ENCODE results near the gene DNAJB1.
"Not testable (repeated sequence)": the region's sequence is repeated elsewhere in the genome, so short reads cannot be mapped to it uniquely, and the experiment has no call there.

DNAJB1 gene

DNA sequence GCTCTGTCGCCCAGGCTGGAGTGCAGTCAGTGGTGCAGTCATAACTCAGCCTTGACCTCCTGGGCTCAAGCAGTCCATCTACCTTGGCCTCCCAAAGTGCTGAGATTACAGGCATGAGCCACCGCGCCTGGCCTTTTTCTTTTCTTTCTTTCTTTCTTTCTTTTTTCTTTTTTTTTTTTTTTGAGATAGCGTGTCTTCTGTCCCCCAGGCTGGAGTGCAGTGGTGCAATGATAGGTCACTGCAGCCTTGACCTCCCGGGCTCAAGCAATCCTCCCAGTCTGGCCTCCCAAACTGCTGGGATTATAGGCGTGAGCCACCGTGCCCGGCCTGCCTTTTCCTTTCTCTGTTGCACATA lies 33.8 kb upstream of the DNAJB1 start:
- DNase-seq: not testable (repeated sequence)

DNA sequence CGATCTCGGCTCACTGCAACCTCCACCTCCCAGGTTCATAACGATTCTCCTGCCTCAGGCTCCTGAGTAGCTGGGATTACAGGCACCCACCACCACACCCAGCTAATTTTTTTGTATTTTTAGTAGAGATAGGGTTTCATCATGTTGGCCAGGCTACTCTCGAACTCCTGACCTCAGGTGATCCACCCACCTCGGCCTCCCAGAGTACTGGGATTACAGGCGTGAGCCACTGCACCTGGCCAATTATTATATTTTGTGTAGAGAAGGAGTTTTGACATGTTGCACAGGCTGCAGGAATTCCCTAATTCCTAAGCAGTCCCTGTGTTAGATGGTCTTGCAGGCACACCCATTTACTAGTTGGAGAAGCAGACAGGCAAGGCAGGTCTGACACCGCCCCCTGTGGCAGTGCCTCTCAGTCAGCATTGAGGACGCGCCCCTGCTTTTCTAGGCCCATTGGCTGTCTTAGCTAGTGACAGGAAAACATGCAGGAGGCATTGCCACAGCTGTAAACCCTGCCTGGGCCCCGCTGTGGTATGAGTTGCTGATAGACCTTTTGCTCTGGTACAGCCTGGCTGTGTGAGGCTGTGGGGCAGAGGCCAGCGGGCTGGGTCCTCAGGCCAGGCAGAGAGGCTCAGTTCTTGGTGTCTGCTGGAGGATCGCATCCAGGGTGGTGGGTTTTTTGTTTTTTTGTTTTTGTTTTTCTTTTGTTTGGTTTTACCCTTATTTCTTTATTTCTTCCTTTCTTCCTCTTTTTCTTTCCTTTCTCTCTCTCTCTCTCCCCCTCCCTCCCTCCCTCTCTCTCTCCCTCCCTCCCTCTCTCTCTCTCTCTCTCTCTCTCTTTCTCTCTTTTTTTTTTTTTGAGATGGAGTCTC lies 33.2 kb upstream of the DNAJB1 start:
- DNase-seq: peak; percentile 23

DNA sequence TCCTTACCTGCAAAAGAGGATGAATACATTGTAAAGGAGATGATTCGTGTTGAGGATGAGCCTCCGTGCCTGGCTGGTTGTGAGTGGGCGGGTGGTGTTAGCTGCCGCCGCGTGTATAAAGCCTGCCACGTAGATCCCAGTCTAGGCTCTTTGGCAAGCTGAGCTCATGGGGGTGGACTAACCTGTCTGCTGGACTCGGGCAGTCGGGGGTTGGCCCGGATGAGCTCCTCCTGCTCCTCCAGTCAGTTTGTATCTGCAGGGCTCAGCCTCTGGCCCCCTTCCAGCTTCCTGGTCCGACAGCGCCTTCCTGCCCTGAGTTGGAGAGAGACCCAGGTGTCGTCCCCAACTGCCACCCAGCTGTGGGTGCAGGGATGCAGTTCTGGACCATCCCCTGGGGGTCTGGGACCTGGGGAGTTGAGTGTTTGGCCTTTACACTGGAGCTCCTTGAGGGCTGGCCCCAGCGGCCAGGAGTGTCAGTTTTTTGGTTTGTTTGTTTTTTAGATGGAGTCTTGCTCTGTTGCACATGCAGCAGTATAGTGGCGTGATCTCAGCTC lies 32.1 kb upstream of the DNAJB1 start:
- DNase-seq: no peak

DNA sequence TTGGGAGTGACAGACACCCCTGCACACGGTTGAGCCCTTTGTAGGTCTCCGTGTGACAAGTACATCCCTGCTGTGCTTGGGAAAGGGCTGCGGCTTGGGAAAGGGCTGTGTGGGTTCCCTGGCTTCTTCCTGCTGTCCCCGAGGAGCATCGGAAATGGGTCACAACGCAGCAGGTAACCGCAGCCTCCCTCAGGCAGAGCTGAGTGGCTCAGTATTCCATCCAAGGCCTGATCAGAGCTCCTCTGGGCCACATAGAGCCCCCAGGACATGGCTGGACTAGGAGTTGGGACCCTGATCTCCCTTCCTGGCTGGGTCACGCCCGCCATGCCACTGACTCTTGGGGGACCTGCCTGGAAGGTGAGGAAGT lies 27.5 kb upstream of the DNAJB1 start:
- no peak for DNase-seq

DNA sequence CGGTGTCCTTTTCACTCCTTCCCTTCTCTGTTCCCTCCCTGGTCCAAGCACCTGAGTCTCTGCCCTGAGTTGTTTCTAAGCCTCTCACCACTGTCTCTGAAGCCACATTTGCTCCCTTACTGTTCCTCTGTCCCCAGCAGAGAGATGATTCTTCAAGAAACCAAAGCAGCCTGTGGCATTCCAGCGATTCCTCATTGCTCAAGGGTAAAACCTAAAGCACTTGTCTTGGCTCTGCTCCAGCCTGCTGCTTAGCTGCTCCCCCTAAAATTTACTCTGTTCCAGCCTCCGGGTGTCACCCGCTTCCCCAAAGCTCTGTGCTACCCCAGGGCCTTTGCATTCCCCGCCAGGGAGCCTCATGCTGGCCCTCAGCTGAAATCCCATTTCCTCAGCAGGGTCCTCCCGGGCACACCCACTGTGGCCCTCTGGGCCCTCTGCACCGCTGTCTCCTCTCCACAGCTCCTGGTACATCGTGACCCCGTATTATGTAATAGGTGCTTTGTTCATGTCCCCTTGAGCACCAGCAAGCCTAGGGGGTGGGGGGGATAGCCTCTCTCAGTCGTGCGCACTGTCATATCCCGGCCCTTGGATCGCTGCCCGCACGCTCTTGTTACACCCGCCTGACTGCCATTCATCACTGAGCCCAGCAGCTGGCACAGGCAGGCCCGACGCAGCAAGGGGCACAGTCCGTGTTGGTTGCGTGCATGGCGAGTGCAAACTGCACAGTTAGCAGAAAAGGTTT lies 26.9 kb upstream of the DNAJB1 start:
- peak; percentile 86 for DNase-seq

DNA sequence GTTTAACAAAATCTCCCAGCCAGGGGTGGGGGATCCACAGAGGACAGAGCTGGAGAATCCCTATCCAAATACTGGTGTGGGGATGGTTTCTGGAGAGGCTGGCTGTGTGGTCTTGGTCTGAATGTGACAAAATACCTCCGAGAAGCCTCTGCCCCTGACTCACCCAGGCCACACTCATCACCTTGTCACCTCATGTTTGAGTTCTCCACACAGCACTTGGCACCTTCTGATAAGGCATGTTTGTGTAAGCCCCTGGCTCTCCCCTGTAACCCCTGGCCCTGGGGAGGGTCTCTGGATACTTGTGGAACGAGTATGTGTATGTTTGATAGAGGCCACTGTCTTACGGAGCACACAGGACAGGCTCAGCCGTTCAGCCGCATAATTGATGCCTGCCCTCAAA lies 25.9 kb upstream of the DNAJB1 start:
- DNase-seq: no peak

DNA sequence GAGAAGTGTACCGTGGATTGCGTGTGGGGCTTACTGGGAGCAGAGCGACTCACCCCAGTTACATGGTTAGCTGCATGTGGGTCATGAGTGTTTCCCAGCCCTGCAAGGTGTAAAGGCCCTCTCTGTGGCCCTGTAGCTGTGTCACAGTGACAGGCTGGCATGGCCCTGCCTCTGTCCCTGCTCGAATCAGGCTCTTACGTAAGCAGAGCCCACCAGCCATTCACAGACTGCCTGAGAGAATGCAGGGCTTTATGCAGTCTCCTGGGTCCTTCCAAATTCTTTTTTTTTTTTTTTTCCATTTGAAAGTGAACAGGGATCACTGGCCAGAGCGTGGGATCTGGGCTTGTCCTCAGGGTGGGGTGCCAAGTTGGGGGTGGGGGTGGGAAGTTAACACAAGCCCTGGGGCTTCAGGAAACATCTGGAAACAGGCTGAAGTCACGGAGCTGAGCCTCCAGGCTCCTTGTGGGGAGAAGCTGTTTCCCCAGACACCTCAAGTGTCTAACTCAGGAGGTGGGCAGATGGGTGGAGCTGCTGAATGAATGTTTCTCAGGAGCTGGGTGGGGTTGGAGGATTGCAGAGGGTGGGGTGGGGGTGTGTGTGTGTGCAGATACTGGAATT lies 24.6 kb upstream of the DNAJB1 start:
- no peak for DNase-seq

DNA sequence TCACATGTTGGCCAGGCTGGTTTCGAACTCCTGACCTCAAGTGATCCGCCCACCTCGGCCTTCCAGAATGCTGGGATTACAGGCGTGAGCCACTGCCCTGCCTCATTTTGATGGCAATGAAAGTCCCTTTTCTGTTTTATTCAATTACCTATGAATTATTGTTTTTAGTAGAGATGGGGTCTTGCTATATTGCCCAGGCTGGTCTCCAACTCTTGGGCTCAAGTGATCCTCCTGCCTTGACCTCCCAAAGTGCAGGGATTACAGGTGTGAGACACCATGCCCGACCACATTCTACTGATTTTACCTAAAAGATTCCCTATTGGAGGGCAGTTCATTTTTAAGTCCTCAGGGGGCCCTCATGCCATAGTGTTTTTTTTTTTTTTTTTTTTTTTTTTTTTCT lies 23.8 kb upstream of the DNAJB1 start:
- DNase-seq: not testable (repeated sequence)

DNA sequence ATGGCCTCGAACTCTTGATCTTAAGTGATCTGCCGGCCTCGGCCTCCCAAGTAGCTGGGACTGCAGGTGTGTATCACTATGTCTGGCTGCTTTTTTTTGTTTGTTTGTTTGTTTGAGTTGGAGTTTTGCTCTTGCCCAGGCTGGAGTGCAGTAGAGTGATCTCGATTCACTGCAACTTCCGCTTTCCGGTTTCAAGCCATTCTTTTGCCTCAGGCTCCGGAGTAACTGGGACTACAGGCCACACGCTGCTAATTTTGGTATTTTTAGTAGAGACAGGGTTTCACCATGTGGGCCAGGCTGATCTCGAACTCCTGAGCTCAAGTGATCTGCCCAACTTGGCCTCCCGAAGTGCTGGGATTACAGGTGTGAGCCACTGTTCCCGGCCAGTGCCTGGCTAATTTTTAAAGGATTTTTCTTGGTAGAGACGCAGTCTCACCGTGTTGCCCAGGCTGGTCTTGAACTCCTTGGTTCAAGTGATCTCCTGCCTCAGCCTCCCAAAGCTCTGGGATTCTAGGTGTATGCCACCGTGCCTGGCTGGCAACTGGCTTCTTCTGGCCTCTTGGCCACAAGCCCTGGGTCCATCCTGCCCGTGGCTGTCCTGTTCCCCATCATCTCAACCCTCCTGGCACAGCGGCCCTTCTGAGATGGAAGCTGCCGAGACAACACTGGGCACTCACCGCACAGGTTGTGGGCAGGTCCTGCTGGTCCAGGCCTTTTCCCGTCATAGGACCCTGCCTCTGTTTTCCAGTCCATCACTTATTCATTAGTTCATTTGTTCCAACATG lies 22.7 kb upstream of the DNAJB1 start:
- DNase-seq: no peak

DNA sequence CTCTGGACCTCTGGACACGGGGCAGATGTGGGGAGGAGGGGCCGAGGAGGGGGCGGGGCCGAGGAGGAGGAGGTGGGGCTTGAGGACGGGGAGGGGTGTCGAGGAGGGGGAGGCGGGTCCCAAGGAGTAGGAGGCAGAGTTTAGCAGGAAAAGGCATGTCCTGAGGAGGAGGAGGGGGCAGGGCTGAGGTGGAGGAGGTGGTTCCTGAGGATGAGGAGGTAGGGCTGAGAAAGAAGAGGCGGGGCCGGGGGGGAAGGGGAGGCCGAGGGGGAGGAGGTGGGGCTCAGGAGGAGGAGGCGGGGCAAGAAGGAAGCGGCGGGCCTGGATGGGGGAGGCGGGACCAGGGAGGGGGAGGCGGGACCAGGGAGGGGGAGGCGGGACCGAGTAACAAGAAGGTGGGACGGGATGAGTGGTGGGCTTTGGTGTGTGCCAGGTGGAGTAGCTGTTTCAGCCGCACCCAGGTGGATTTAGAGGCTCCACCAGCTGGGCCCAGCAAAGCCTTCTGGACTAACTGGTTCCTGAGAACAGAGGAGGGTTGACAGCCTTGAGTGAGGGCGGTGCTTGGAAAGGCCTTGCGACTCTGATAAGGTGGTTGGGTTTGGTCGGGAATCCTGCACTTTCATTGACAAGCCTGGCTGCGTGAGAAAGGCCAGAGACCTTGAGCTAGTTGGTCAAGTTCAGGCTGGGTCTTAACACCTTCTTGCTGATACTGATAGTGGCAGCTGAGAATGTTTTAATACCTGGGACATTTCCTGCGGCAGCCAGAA lies 18.9 kb upstream of the DNAJB1 start:
- no peak for DNase-seq

DNA sequence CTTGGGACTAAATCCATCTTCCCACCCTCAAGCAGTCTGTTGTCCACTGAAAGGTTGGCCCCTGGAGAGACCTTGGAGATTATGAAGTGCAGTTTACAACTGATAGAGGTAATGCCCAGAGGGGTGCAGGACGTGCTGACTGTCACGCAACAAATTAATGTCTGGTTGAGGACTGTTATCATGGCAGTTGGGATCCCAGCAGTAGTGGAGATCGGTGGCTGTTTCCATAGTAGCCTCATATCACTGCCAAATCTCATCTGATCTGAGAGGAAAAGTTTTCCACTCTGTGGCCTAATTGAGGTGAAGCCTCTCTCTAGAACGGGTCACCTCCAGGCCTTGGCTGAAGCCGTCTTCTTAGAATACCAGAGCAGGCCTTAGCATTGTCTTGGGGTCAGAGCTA lies 15.3 kb upstream of the DNAJB1 start:
- no peak for DNase-seq

DNA sequence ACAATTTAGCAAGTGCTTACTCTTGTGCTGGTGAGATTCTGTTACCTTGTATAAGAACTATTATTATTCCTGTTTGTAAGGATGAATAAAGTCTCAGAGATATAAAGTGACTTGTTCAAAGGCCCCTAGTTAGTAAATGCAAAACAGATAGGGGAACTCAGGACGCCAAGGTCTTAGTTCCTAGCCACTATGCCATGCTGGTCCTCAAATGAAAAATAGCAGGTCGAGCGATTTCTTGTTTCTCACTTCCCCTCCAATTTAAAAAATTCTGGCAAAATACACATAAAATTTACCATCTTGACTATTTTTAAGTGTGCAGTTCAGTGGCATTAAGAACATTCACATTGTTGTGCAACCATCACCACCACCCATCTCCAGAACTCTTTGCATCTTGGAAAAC lies 12.3 kb upstream of the DNAJB1 start:
- DNase-seq: no peak

DNA sequence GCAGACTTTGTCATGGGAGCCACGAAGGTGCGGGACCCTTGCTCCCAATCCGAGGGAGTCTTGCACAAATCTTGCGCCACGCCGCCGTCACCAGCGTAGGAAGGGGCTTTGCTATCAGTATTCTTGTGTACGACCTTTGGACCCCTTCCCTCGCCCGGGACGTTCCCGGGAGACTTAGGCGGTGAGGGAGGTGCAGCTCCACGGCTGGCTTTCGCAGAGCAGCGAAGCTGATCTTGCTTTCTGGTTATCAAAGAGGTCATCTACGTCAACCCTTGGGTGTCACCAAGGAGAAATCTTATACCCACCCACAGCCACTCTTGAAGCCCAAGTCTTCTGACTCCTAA lies 11.8 kb upstream of the DNAJB1 start:
- DNase-seq: no peak

DNA sequence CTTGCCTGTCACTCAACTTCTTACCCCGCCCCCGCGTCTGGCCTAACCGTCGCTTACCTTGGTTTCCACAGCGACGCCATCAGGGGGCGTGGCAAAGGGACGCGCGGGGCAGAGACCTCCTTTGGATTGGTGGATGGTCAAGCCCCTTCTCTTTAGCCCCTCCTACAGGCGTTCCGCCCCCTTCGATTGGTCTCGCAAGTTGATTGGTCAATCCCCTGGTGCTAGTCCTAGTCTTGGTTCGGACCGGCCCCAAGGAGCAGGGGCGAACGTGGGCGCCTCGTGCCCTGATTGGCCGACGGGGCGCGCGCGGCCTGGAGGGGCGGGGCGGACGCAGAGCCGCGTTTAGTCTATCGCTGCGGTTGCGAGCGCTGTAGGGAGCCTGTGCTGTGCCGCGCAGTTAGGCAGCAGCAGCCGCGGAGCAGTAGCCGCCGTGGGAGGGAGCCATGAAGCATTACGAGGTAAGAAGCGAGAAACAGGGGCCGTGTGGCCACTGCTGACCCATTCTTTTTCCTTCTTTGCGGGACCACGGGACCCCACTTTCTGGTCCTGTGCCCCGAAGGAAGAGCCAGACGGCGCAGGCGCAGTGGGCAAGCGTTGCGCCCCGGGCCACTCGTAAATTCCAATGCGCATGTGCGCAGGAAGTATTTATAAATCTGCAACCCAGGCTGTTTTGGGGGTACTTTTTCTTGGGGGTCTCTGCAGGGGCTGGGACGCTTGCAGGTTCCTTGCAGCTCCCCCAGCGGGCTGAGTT lies 11.2 kb upstream of the DNAJB1 start, which contains the start of gene TECR:
Gene TECR, plus strand, starts transcription at position 341 of the 751 bp plus-strand sequence. Its CDS starts 103 bp downstream, at position 444.
- DNase-seq: peak; percentile 99

DNA sequence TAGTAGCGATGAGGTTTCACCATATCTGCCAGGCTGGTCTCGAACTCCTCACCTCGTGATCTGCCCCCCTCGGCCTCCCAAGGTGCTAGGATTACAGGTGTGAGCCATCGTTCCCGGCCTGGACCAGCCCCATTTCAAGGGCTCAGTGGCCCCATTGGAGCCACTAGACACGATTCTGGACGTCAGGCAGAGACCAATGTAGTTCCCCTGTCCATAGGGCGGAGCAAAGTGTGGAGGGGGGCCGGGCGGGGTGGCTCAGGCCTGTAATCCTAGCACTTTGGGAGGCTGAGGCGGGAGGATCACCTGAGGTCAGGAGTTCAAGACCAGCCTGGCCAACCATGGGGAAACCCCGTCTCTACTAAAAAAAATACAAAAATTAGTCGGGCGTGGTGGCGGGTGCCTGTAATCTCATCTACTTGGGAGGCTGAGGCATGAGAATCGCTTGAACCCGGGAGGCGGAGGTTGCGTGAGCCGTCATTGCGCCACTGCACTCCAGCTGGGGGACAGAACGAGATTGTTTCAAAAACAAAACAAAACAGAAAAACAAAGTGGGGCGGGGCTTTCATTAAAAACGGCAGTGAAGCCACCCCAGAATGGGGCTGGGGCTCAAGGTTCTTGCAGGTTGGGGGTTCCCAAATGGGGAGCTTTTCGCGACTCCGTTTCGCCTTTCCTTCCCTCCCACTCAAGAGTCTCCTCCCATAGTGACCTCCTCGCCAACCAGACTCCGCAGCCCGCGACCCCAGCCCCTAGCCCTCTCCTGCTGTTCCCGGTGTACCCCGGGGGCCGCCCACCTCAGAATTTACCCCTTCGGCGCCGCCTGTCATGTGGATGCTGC lies 10.4 kb upstream of the DNAJB1 start:
- no peak for DNase-seq

DNA sequence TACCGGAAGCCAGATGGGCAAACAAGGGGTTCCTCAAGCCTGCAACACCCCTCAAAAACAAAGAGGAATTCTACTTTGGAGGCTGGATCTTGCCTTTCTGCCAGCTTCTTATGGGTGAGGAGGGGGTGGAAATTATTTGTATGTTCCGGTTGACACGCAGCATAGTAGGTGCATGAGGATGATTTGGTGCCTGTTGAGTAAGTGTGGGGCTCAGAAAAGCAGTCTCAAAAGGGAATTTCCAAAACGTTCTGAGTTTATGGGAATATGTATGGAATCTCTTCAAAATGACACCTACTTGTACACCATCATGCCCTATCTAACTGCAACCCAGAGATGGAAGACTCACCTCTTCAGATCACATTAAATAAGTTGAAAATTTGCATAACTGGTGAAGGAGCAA lies 8.2 kb upstream of the DNAJB1 start:
- DNase-seq: no peak

DNA sequence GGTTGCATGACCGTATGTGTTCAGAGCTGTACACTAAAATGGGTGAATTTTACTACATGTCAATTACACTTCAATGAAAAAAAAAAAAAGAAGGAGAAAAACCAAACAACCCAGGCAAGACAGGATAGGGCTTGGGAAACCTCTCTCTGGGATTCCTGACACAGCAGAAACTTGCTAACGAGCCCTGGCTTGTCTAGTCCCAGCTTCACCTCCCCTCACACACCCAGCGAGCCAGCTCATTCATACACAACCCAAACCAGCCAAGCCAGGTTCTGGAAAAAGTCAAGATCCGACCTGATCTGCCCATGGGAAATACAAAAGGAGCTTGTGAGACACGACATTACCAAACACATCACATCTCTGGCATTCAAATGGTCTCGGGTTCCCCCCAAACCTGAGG lies 7.5 kb upstream of the DNAJB1 start:
- no peak for DNase-seq

DNA sequence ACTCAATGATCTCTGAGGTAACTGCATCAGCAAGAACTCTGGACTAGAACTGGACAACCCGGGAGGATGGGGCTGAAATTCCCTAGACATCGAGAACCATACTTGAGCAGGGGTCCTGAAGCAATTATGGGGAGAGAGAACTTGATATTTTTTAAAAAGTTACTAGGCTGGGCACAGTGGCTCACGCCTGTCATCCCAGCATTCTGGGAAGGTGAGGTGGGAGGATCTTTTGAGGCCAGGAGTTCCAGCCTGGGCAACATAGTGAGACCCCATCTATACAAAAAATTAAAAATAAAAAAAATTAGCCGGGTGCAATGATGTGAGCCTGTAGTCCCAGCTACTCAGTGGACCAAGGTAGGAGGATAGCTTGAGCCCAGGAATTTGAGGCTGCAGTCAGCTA lies 2.3 kb upstream of the DNAJB1 start:
- DNase-seq: no peak

DNA sequence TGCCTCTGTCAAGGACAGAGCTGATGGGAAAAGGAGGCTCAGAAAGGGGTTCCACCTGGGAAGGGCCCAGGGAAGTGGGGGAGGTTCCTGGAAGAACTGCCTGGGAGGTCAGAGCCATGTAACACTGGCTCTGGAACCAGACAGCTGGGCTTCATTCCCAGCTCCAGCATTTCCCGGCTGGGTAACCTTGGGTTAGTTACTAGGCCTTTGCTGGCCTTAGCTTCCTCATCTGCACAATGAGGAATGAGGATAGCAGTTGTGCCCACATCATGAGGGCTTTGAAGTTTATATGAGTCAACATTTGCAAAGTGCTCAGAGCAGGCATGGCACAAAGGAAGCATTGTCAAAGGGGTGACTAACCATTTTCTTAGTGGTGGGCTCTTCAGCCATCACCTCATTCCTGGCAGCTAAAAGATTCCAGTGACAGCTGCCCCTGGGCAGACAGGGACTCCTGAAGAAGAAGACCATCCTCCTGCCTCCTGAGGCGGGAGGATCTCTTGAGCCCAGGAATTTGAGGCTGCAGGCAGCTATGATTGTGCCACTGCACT lies 1.7 kb upstream of the DNAJB1 start:
- DNase-seq: no peak

DNA sequence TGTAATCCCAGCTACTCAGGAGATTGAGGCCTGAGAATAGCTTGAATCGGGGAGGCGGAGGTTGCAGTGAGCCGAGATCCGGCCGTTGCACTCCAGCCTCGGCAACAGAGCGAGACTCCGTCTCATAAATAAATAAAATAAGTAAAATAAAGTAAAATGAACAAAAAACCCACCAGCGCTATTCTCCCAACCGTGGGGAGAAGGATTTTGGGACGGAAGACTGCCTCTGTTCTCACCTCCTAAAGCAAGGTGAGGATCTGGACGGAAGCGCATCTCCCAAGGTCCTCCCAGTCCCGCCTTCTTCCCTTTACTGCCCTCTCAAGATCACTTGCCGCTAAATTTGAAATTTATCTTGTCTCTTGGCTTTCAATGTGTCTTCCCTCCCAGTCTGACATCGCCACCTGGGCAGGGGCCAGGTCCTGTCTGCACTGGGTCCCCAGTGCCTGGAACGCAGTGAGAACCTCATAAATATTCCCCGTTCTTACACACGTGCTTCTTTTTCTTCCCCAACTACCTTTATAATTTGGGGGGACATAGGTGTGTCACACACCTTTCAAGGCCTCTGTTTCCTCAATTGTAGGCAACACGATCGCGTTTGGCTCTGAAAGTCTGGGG lies 1.2 kb upstream of the DNAJB1 start:
- DNase-seq: no peak

Data from NCI-H1694 (cell line).